SK-N-SH (cell line): ENCODE data around the gene COLEC12. TPM values are rescaled to one million over a fixed set of nuclear protein-coding genes. Genes with fewer than 3 reads are reported as not detected.

Experiments used
- CTCF ChIA-PET: fragments of 300-600, 350-600 bp; formaldehyde crosslinking; extraction: SDS; loops from one replicate; lab custom pipeline; 2021; lab: Yijun Ruan, JAX
- POLR2A ChIA-PET: fragments of 350-600 bp; sonication (Branson Sonifier 250); formaldehyde crosslinking; extraction: SDS; loops from one replicate; lab custom pipeline; 2020; ENCODE audit warnings: antibody characterized with exemption, inconsistent platforms; lab: Yijun Ruan, JAX
- DNase-seq: peaks from one replicate; pipeline ENCODE4 v3.0.0; 2012
- H2AFZ ChIP-seq: fragments of 200-600 bp; sonication (generic); 2 replicates; pipeline ENCODE4 v1.8.1; 2016; ENCODE audit warnings: antibody characterized with exemption, mild to moderate bottlenecking, low read depth
- H3F3A ChIP-seq: fragments of 200-600 bp; sonication (generic); replicated peaks from 2 replicates; pipeline ENCODE3; 2016; ENCODE audit warnings: antibody characterized with exemption, mild to moderate bottlenecking; ENCODE audit not compliant: insufficient read depth
- H3K27ac ChIP-seq, 2 experiments: fragments of 200-500 bp in 1 of 2; fragments of 200-600 bp in 1 of 2; sonication (Bioruptor generic) in 1 of 2; sonication (generic), shearing (Covaris generic) in 1 of 2; 2 replicates each; pipeline versions ENCODE4 v1.5.1 to v1.6.1; 2014 to 2016; ENCODE audit warnings: low read depth in 2 of 2, inconsistent platforms in 1 of 2, low read length in 1 of 2, mild to moderate bottlenecking in 1 of 2, mixed read lengths in 1 of 2
- H3K27me3 ChIP-seq: fragments of 200-600 bp; sonication (generic), shearing (Covaris generic); 2 replicates; pipeline ENCODE4 v1.6.1; 2016; ENCODE audit warnings: mixed run types; ENCODE audit not compliant: insufficient read depth
- H3K36me3 ChIP-seq, 2 experiments: fragments of 200-500 bp in 1 of 2; fragments of 200-600 bp in 1 of 2; sonication (Bioruptor generic) in 1 of 2; sonication (generic) in 1 of 2; replicated peaks in 1 of 2; 2 replicates each; pipeline versions ENCODE3 to v1.5.1; 2014 to 2016; ENCODE audit warnings: low read length in 1 of 2, mild to moderate bottlenecking in 1 of 2; ENCODE audit not compliant: insufficient read depth in 2 of 2, control insufficient read depth in 1 of 2
- H3K4me1 ChIP-seq, 2 experiments: fragments of 200-500 bp in 1 of 2; fragments of 200-600 bp in 1 of 2; sonication (Bioruptor generic) in 1 of 2; sonication (generic), shearing (Covaris generic) in 1 of 2; 2 replicates each; pipeline versions ENCODE4 v1.5.1 to v1.6.1; 2014 to 2016; ENCODE audit warnings: low read depth in 1 of 2, low read length in 1 of 2, mixed run types in 1 of 2; ENCODE audit not compliant: insufficient read depth in 2 of 2, control insufficient read depth in 1 of 2
- H3K4me2 ChIP-seq: fragments of 200-600 bp; sonication (generic), shearing (Covaris generic); 2 replicates; pipeline ENCODE4 v1.6.1; 2017; ENCODE audit warnings: mixed run types
- H3K4me3 ChIP-seq, 2 experiments: fragments of 200-500 bp in 1 of 2; fragments of 200-600 bp in 1 of 2; sonication (Bioruptor generic) in 1 of 2; sonication (generic), shearing (Covaris generic) in 1 of 2; 2 replicates each; pipeline versions ENCODE4 v1.5.1 to v1.8.1; 2014 to 2016; ENCODE audit warnings: low read depth in 2 of 2, inconsistent platforms in 1 of 2, low read length in 1 of 2, mild to moderate bottlenecking in 1 of 2, mixed read lengths in 1 of 2, moderate library complexity in 1 of 2
- H3K79me2 ChIP-seq: fragments of 200-600 bp; sonication (generic); 2 replicates; pipeline ENCODE4 v1.8.1; 2017; ENCODE audit warnings: mild to moderate bottlenecking; ENCODE audit not compliant: insufficient read depth
- H3K9ac ChIP-seq: fragments of 200-600 bp; sonication (generic); 2 replicates; pipeline ENCODE4 v1.6.1; 2017; ENCODE audit warnings: mixed run types
- H3K9me2 ChIP-seq: fragments of 200-600 bp; sonication (generic); 2 replicates; pipeline ENCODE4 v1.6.1; 2017; ENCODE audit warnings: mixed run types
- H3K9me3 ChIP-seq: fragments of 200-600 bp; sonication (generic); 2 replicates; pipeline ENCODE4 v1.6.1; 2017; ENCODE audit warnings: mixed run types, mild to moderate bottlenecking, moderate library complexity
- H4K20me1 ChIP-seq: fragments of 200-600 bp; sonication (generic); 2 replicates; pipeline ENCODE4 v1.6.1; 2017; ENCODE audit warnings: mild to moderate bottlenecking, mixed run types; ENCODE audit not compliant: insufficient read depth
- CHD2 ChIP-seq: fragments of 150-350 bp; IDR thresholded peaks from 2 replicates; pipeline ENCODE4 v1.6.1; 2018; ENCODE audit warnings: low read length; ENCODE audit not compliant: partially characterized antibody
- ELF1 ChIP-seq: IDR thresholded peaks from 2 replicates; pipeline ENCODE4 v1.4.0; 2012
- FOXM1 ChIP-seq: IDR thresholded peaks from 2 replicates; pipeline ENCODE4 v1.4.0; 2012; ENCODE audit warnings: low read depth, mild to moderate bottlenecking
- GATA2 ChIP-seq: sonication (generic); formaldehyde crosslinking; IDR thresholded peaks from 2 replicates; pipeline ENCODE4 v1.5.0; 2020; ENCODE audit warnings: mild to moderate bottlenecking, missing genetic modification reagents
- JUND ChIP-seq: IDR thresholded peaks from 2 replicates; pipeline ENCODE4 v1.4.0; 2012
- POLR2AphosphoS5 ChIP-seq: IDR thresholded peaks from 2 replicates; pipeline ENCODE4 v1.6.1; 2012; ENCODE audit warnings: low read depth, low read length
- RAD21 ChIP-seq: IDR thresholded peaks from 2 replicates; pipeline ENCODE4 v1.6.1; 2012; ENCODE audit warnings: mild to moderate bottlenecking, low read length
- RCOR1 ChIP-seq: fragments of 150-350 bp; IDR thresholded peaks from 2 replicates; pipeline ENCODE4 v1.6.1; 2017; ENCODE audit warnings: antibody characterized with exemption, low read length
- RXRA ChIP-seq: IDR thresholded peaks from 2 replicates; pipeline ENCODE4 v1.4.0; 2012; ENCODE audit warnings: low read depth, mild to moderate bottlenecking, borderline replicate concordance
- SIN3A ChIP-seq: IDR thresholded peaks from 2 replicates; pipeline ENCODE4 v1.6.1; 2012; ENCODE audit warnings: low read depth, mild to moderate bottlenecking, low read length, moderate library complexity, borderline replicate concordance
- SMC3 ChIP-seq: IDR thresholded peaks from 2 replicates; pipeline ENCODE4 v1.6.1; 2012; ENCODE audit warnings: low read depth, low read length, improper control_type of control experiment
- TAF1 ChIP-seq: IDR thresholded peaks from 2 replicates; pipeline ENCODE4 v1.6.1; 2012; ENCODE audit warnings: low read depth, mild to moderate bottlenecking, low read length, moderate library complexity, borderline replicate concordance
- TEAD4 ChIP-seq: IDR thresholded peaks from 2 replicates; pipeline ENCODE4 v1.4.0; 2012; ENCODE audit warnings: mild to moderate bottlenecking, borderline replicate concordance; ENCODE audit not compliant: insufficient read depth
- ZBTB33 ChIP-seq: IDR thresholded peaks from 2 replicates; pipeline ENCODE4 v1.4.0; 2012; ENCODE audit warnings: low read depth, borderline replicate concordance
- WGBS: methylation state at CpG from one replicate; pipeline ENCODE4 v1.1.6; 2017; ENCODE audit warnings: low lambda C conversion rate; 5-methylcytosine and 5-hydroxymethylcytosine counted together
- polyA plus RNA-seq, 3 experiments: library from polyadenylated mRNA; depleted of rRNA; stranded (reverse); fragments of >200 nt; gene quantifications; 2 replicates each; pipeline ENCODE4 v1.2.3, GENCODE V29; 2012
- TF ChIP-seq, protein P1 (sequence below): IDR thresholded peaks from 2 replicates; pipeline ENCODE4; 2012
- TF ChIP-seq, protein P2 (sequence below): IDR thresholded peaks from 2 replicates; pipeline ENCODE4 v1.4.0; 2012; ENCODE audit warnings: low read depth

The COLEC12 gene
- polyA plus RNA-seq, 1 of the 3 experiments (the other 2 are of a cell fraction) = 41.2 TPM

GRCh38 chr18:289026-289425 lies 211.5 kb downstream of the COLEC12 start:
- H3K4me1 ChIP-seq = no peaks in the 10 kb centered on the region; a peak in 1 of 4 replicates
- H3K27me3 ChIP-seq = no peaks in the 10 kb centered on the region; the same call in 1 of the 2 replicates
- no peak overlapping the region for H3K4me2 ChIP-seq
- no peak overlapping the region for H3K27ac ChIP-seq
- no peak overlapping the region for H3K9ac ChIP-seq
- H2AFZ ChIP-seq = no peak overlapping the region
- H4K20me1 ChIP-seq = no peaks in the 10 kb centered on the region
- H3K79me2 ChIP-seq = no peaks in the 10 kb centered on the region
- H3F3A ChIP-seq = no peaks in the 10 kb centered on the region
- ChIA-PET CTCF (interaction anchor here (1.2 kb wide), 1 partner anchor 327 kb away, joined by 5 read pairs; no protein-coding TSS in a partner anchor), POLR2A (no interaction called here)
- no peaks in the 10 kb centered on the region for H3K36me3 ChIP-seq
- no peaks in the 10 kb centered on the region for H3K9me3 ChIP-seq
- TF ChIP-seq SMC3 = no peak
- no peak for TF ChIP-seq POLR2AphosphoS5
- TF ChIP-seq, protein P1, sequence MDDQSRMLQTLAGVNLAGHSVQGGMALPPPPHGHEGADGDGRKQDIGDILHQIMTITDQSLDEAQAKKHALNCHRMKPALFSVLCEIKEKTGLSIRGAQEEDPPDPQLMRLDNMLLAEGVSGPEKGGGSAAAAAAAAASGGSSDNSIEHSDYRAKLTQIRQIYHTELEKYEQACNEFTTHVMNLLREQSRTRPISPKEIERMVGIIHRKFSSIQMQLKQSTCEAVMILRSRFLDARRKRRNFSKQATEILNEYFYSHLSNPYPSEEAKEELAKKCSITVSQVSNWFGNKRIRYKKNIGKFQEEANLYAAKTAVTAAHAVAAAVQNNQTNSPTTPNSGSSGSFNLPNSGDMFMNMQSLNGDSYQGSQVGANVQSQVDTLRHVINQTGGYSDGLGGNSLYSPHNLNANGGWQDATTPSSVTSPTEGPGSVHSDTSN = no peak
- TF ChIP-seq, protein P2, sequence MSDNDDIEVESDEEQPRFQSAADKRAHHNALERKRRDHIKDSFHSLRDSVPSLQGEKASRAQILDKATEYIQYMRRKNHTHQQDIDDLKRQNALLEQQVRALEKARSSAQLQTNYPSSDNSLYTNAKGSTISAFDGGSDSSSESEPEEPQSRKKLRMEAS = no peak
- no peak for TF ChIP-seq RXRA
- TF ChIP-seq SIN3A = no peak
- TF ChIP-seq RCOR1 = no peak
- no peak for TF ChIP-seq RAD21
- TF ChIP-seq TAF1 = no peak
- no peak for TF ChIP-seq ZBTB33
- TF ChIP-seq FOXM1 = no peak
- TF ChIP-seq GATA2 (CRISPR knock-in tag) = no peak
- no peak for TF ChIP-seq CHD2
- TF ChIP-seq TEAD4 = no peak
- no peak for TF ChIP-seq JUND
- TF ChIP-seq ELF1 = no peak
- no peak for DNase-seq
- H3K9me2 ChIP-seq = no peaks in the 10 kb centered on the region
- 32% methylated on average over 1 of the region's 1 CpG for WGBS
- H3K4me3 ChIP-seq = no peak overlapping the region
